HEK293 (cell line): ENCODE results near the gene LRP1.

Source experiments
- REST ChIP-seq: fragments of 450-650 bp; formaldehyde crosslinking; IDR thresholded peaks from 2 replicates; pipeline ENCODE4 v1.5.1; 2016; ENCODE audit warnings: missing biosample characterization, missing genetic modification characterization
- YY1 ChIP-seq: fragments of 450-650 bp; formaldehyde crosslinking; IDR thresholded peaks from 2 replicates; pipeline ENCODE4 v1.5.1; 2018; ENCODE audit warnings: missing biosample characterization, missing genetic modification characterization
- TF ChIP-seq, protein P1 (sequence below): fragments of 450-650 bp; formaldehyde crosslinking; IDR thresholded peaks from 2 replicates; pipeline ENCODE4 v1.5.1; 2016; ENCODE audit warnings: missing biosample characterization, missing genetic modification characterization

DNA sequence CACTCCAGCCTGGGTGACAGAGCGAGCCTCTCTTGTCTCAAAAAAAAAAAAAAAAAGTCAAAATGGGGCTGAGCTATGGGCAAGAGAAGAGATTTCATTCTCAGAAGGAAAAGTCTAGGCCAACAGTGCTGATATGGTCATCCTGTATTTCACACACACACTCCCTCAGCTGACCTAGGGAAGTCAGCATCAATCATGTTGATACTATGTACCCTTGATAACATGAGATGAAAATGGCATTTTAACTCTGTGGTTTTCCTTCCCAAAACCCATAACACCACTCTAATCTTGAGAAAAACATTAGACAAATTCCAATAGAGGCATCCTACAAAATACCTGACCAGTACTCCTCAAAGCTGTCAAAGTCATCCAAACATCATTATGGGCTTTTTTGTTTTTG lies 47.4 kb upstream of the LRP1 start:
- TF ChIP-seq REST (tag by site-specific recombination) = no peak
- no peak for TF ChIP-seq YY1 (tag by site-specific recombination)
- TF ChIP-seq, protein P1, sequence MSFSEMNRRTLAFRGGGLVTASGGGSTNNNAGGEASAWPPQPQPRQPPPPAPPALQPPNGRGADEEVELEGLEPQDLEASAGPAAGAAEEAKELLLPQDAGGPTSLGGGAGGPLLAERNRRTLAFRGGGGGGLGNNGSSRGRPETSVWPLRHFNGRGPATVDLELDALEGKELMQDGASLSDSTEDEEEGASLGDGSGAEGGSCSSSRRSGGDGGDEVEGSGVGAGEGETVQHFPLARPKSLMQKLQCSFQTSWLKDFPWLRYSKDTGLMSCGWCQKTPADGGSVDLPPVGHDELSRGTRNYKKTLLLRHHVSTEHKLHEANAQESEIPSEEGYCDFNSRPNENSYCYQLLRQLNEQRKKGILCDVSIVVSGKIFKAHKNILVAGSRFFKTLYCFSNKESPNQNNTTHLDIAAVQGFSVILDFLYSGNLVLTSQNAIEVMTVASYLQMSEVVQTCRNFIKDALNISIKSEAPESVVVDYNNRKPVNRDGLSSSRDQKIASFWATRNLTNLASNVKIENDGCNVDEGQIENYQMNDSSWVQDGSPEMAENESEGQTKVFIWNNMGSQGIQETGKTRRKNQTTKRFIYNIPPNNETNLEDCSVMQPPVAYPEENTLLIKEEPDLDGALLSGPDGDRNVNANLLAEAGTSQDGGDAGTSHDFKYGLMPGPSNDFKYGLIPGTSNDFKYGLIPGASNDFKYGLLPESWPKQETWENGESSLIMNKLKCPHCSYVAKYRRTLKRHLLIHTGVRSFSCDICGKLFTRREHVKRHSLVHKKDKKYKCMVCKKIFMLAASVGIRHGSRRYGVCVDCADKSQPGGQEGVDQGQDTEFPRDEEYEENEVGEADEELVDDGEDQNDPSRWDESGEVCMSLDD (tag by site-specific recombination) = no peak
